HG03139 (cell line): ENCODE data around the gene RCOR3.

Experiments
- ATAC-seq: cut with Tn5 transposase; IDR thresholded peaks from one replicate; pipeline ENCODE4 v1.9.1; 2021; ENCODE audit not compliant: unreplicated experiment

RCOR3 gene

DNA sequence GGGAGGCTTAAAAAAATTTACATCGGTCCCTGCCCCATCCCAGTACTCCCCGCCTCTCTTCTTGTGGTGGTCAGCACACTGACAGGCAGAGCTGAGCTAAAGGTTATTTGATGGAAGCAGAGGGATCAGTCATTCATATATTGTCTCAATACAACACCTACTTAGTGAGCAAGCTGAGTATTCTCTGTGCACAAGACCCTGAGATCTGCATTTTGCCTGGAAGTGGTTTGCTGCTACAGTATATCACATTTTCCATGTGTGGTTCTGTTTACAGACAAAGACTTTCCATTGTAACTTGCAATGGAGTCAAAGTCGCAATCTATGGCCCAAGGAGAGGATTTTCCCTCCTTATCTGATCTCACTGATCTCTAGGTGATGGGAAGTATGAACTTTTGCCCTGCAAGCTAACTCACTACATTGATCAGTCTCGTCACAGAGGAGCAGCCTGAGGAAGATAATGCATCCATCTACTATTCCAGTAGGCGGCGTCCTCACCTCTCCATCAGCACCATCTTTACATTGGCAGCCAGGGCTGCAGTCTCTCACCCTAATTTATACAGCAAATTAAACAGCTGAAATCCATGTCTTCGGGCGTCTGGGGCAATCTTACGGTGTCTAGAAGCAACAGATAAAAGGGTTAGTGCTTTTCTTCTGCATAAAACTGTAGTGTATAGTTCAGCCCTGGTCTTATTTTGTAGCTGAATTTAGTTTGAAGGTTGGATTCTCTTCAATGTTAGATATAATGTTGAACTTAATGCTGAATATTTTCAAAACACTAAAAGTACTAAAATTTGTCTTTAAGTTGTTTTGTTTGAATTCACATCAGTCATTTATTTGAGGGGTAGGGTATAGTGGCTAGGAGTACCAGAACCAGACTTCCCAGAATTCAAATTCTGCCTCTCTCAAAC, 64.2 kb downstream of the RCOR3 start:
- ATAC-seq = peak; percentile 54

DNA sequence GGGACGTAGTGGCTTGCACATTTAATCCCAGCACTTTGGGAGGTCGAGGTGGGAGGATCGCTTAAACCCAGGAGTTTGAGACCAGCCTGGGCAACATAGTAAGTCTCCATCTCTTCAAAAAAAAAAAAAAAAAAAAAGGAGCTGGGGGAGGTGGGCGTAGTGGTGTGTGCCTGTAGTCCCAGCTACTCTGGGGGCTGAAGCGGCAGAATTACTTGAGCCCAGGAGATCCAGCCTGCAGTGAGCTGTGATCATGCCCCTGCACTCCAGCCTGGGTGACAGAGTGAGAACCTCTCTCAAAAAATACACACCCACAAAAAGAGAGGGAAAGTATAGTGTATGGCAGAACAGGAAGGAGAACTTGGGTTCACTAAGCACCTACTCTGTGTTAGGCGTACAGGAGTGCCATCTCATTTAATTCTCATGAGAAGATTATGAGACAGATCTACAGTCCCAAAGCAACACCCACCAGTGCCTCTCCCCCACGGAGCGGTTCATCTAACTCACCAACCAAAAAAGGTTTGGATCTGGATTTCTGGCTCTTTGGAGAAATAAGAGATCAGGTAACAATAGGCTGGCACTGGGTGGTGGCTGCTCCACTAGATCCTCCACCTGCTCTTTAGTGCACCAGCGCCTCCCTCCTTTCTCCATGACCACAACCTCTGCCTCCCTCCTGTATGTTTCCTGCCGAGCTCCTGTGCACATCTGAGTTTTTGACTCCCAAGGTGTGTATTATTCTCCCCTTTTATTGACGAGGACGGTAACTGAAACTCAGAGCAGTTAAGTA, 66.0 kb downstream of the RCOR3 start:
- no peak for ATAC-seq

DNA sequence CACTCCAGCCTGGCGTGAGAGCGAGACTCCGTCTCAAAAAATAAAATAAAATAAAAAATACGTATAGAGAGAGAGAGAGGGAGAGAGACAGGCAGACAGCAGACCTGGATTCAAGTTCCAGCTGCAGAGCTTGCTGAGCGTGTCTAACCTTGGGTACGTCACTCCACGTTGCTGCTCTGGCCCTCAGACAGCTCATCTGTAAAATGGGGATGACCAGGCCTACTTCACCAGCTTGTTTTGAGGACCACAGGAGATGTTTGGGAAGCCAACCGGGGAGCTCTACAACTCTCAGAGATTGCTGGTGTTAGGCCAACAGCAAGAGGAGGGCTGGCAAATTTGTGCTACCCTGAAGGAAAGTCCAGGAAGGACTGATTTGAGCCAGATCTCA, 67.0 kb downstream of the RCOR3 start:
- ATAC-seq = no peak

DNA sequence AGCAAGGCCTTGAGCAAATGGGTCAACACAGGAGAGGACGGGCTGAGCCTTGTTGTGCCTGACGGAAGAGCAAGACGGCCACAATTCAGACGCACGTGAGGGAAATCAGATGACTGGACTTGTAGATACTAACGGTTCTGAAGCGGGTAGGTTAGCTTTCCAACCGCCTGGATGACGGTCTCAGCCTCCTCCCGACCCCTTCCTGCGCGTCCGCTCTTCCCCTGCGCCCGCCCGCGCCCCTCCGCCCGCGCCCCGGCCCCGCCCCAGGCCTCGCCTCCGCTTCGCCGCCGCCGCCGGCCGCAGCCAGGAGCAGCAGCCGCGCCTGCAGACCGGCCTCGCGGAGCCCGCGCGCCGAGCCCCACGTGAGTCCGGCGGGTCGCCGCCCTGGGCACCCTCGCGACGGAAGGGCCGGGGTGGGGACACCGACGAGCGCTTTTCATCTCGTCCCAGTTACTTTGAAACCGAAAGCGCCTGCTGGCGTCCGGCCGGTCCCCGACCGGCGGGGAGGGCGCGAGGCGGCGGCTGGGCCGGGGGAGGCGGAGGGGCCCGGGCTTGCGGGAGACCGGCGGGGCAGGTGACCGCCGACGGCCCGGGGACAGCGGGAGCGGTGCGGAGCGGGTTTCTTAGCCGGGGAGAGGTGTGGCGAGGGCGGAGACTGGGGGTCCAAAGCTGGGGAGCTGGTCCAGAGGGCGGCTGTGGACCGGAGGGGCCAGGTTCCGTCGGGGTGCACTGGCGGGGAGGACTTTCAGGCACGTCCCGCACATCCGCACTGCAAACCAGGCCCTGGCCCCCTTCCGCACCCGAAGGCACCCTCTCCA, 67.6 kb downstream of the RCOR3 start, which contains the start of gene TRAF5:
TRAF5 (plus strand) TSS at position 306 of the 818 bp plus-strand sequence. CDS start 26,407 bp downstream, outside the sequence.
- ATAC-seq = peak; percentile 24

DNA sequence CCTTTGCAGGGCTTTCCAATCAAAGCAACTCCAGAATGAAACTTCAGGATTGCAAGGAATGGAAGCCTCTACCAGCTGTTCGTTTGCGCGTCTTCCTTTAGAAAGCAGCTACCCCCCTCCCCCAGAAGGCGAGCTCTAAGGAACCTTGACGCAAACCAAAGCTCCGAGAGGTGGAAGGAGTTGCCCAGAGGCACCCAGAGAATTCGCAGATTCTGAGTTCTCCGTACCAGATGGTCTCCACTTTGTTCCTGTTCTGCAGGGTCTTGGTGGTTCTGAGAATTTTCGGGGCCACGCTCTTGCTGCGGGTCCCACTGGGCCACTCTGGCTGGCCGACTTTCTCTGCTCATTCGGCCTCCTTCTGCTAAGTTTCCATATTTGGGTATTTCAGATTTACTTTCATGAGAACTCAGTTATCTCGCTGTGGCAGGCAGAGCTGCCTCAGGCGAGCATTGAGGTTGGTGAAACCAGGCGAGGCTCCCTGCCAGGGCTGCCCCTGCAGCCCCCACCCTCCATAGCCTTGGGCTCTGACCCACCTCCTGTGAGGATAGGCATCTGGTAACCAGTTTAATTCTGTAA, 68.3 kb downstream of the RCOR3 start:
- no peak for ATAC-seq

DNA sequence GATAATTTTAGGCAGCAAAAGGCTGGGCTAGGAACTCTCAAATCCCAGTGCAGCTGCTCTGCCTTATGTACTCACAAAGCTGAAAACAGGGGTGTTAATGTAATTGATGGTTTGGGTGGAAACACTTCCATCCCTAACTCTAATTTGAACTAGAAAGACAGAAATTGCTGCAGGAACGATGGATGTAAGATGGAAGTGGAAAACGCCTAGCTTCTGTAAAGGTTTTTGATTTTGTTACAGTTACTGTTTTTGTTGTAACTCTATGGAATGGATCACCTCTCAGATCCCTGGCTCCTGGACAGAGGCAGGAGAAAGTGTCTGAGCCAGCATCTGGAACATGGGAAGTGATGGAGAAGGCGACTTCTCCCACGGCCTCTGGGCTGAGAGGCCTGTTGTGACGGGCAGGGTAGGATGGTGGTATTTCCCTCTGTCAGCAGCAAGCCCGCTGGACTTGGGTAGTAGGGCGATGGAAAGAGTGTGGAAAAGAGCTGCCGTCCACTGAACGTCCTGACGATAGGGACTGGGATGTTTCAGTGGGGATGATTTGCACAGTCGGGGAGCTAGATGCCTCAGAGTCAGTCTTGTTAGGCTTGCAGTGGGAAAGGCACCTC, 69.0 kb downstream of the RCOR3 start:
- ATAC-seq = no peak

DNA sequence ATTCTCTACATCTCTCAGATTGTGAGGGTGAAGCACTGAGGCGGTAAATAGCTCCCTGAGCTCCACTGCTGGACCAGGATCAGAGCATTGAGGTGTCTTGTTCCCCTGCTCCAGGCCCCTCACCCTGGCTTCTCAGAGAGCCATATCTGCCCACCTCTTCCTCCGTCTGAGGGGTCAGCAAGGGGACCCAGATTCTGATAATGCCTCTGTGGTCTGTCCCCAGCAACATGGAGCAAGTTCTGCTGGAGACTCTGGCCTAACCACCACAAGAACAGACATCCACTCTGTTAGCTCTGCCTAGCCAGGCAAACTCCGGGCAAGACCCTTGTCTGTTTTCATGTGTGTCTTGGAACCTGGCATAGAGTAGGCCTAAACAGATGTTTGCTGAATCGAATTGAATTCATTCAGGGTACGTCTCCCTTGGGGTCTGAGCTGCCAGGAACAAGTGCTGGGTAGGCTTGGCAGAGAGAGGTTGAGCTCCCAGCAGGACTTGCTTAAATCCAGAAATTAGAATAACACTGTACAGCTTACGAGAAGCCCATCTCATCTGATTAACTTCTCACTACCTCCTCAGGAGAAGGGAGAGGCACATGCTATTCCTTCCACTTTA, 69.8 kb downstream of the RCOR3 start:
- ATAC-seq = no peak

DNA sequence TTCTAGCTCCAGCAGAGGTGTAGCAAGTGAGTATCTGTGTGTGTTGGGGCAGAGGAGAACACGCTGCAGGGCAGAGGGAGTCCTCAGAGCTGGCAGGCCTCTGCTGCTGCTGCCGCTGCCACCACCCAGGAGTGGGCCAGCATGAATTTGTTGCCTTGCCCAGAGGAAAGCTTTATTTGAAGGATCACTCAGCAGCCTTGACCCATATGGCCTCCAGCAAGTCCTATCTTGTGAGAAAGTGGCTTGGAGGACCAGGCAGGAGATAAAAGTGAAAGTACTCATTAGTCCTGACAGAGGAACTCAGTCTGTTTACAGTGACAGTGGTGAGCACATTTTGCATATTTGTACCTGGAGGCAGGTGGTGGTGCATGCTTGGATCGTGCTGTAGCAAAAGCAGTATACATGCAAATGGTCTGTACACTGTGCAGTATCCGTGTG, 70.6 kb downstream of the RCOR3 start:
- ATAC-seq = peak; percentile 51

DNA sequence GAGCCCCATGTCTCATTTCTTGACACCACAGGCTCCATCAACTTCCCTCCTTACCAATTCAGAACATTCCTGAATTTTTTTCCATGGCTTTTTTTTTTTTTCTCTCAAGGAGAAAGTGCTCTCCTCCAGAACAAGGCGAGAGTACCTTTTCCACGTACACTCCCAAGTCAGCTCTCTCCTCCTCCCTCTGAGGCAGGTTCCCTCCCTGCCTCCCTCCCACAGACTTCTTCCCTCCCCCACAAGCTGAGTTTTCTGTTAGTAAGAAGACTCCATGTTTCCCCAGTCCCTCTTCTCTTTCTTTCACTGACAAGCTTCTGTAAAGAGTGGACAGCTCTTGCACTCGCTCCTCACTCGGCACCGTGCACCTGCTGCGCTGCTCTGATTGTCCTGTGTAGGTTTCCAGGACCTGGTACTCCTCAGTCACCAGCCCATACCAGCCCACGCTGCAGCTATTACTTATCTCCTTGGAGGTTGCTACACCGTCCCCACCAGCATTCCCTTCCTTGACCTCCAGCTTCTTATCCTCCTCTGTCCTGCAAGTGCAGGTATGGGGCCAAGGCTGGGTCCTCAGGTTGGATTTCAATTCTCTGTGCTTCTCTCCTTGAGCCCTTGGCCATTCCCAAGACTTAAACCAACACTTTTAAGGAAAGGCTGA, 71.2 kb downstream of the RCOR3 start:
- no peak for ATAC-seq

DNA sequence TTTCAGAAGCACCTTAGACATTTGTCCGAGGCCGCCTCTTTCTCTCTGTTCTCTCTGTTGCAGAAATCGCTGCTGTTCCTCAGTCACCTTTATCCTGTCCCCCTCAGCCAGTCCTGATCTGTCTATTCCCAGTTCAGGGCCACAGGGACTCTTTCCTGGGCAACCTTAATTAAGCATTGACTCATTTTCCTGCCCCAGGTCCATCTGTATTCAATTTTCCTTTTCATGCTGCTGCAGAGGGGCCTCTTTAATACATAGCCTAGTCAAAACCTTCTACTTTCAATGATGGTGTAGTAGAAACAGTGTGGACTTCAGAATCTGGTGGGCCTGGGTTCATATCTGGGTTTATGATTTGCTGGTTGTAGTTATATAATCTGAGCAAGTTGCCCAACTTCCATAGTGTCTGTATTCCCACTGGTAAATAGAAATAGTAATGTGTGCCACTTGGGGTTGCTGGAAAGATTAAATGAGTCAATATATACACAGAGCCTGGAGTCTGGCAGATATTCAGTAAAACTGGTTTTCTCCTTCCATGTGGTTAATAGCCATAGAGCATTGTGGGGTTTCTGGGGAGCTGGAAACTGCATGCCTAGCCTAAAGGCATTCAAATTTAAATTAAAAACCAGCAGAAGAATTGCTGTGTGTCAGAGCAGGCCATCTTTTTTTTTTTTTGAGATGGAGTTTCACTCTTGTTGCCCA, 72.0 kb downstream of the RCOR3 start:
- ATAC-seq = no peak

DNA sequence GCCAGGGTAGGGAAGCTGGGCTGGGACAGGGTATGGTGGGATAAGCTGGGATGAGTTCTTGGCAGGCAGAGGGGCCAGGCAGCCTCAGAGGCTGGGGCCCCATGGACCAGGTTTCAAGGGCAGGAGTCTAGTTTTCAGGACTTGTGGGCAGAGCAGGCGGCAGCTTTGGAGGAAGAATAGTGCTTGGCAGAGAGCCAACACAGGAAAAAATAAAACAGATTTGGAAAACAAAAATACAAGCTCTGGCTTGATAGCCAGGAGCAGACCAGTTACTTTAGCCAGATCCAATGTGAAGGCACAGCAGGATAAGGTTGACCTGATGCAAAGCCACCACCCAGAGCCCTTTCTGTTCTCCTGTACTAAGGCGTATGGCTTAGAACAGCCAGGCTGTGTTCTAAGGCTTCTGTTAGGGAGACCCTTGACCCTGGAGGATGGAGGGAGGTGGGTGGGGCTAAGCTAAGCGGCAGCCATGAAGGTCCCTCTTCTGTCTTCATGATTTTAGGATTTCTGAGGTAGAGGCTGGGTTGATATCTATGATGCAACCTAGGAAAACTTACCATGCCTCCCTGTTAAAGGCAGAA, 73.0 kb downstream of the RCOR3 start:
- ATAC-seq = no peak

DNA sequence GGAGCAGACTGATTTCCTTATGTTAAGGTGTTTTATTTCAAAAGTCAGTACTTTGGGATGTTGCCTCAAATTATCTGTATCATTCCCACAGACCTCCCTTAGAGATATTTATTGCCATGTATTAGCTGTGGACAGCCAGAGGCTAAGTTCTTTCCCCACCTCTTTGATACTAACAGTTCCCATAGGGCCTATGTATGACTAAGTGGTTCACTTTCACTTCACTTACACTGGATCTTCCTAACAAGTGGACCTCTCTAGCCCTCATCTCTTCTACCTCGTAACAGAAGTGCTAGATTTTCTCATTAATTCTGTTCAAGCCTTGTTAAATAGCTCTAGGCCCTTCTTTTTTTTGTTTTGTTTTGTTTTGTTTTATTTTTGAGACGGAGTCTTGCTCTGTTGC, 73.7 kb downstream of the RCOR3 start:
- ATAC-seq = no peak

DNA sequence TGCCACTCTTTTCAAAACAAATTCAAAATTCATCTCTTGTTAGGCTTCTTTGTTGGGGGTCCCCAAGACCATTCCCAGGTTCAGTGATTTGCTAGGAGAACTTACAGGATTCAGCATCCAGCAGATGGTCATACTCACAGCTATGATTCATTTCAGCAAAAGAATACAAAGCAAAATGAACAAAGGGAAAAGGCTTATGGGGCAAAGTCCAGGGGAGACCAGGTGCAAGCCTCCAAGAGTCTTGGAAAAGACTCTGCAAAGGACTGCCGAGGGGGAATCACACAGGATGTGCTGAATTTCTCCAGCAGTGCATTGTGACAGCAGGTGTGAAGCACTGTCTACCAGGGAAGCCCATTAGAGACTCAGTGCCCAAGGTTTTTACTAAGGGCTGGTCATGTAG, 74.7 kb downstream of the RCOR3 start:
- no peak for ATAC-seq

DNA sequence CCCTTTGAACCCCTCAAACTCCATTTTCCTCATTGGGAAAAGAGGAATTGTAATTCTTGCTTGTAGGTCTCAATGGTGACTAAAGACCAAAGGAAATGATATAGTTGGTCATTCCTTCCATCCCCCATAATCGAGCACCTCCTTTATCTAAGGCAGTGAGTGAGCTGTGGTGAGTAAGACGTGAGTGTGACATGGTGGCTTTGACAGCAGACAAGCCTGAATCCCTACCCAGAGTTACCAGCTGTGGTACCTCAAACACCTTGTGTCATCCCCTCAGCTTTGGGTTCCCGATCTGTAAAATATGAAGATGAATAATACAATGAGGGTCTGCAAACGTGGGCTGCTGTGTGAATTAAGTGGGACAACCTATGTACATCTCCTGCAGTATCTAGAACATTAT, 75.8 kb downstream of the RCOR3 start:
- no peak for ATAC-seq

DNA sequence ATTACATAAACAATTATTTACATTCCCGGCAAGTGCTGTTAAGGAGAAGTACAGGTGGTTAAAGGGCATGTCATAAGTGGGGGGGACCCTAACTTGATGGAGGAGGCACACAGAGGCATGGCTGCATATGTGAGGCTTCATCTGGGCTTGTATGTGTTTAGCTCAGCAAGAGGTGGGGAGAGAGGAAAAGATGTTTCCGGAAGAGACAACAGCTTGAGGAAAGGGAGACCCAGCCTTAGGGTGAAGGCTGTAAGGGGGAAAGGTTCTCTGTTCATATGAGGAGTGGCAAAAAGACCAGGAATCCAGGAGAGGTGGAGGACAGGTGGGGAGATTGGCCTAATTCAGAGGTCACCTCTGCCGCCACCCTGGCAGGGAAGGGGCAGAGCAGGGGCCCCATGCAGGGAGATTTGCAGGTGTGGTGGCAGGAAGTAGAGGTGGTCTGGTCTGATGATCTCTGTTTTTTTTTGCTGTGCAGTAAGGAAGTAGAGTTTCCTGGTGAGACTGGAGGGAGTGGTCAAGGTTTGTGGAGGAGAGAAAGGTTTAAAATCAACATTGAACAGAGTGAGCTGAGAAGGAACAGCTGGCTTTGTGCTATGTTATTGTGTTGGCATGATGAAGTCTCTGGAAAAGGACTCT, 76.5 kb downstream of the RCOR3 start:
- ATAC-seq = peak; percentile 91

DNA sequence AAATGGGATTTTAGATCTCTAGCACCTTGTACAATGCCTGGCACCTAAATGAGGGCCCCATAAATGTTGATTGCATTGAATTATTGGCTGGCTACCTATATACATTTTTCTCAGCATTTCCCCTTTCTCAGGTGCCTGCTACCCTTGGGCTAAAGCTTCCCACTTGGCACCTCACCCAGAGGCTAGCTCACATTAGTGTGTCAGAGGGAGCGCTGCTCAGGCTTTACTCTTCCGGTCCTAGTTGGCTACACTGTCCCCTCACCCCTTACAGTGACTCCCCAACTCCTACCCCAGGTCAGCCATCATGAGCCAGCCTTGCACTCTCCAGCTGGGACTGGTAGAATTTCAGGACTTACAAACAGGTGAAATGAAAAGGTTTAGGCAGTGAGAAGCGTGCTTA, 77.0 kb downstream of the RCOR3 start:
- peak; percentile 18 for ATAC-seq

DNA sequence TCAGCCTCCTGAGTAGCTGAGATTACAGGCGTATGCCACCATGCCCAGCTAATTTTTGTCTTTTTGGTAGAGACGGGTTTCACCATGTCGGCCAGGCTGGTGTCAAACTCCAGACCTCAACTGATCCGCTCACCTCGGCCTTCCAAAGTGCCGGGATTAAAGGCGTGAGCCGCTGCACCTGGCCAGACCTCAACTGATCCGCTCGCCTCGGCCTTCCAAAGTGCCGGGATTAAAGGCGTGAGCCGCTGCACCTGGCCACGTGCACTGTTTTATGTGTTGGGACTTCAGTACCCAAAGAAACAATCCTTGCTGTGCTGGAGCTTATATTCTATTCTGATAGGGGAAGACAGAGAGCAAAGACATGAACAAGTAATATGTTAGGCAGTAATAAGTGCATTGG, 77.6 kb downstream of the RCOR3 start:
- no peak for ATAC-seq
